Sigmoid colon (tissue), 4 donors: ENCODE results near the gene RFT1.

Experiments used
- CTCF ChIP-seq, 4 experiments: fragments of 450-650 bp in 3 of 4; fragments of 200-600 bp in 1 of 4; IDR thresholded peaks; one replicate each; pipeline ENCODE4 v1.5.1; 2016 to 2019; ENCODE audit warnings: antibody characterized with exemption in 4 of 4, mild to moderate bottlenecking in 3 of 4, moderate library complexity in 2 of 4
- EP300 ChIP-seq, 4 donors: sonication (generic); formaldehyde crosslinking; IDR thresholded peaks; one replicate each; pipeline ENCODE4 v1.6.1; 2017; ENCODE audit warnings: antibody characterized with exemption in 4 of 4
- POLR2A ChIP-seq, 2 donors: fragments of 450-650 bp; IDR thresholded peaks; one replicate each; pipeline ENCODE4 v1.6.1; 2016; ENCODE audit warnings: antibody characterized with exemption in 2 of 2, mild to moderate bottlenecking in 2 of 2, moderate library complexity in 2 of 2

- no peak for TF ChIP-seq CTCF (IDR thresholded peaks at IDR 0.05)
- no peak for TF ChIP-seq EP300 (IDR thresholded peaks at IDR 0.05)
- TF ChIP-seq POLR2A (IDR thresholded peaks at IDR 0.05) = no peak
Observed at GRCh38 chr3:53100818-53101466, 29.3 kb downstream of the RFT1 start.
